Heart right ventricle (tissue), 16 donors: ENCODE data around the gene ZFR2. TPM values are rescaled to one million over a fixed set of nuclear protein-coding genes. Genes with fewer than 3 reads are reported as not detected.
"Not testable (repeated sequence)": the region's sequence is repeated elsewhere in the genome, so short reads cannot be mapped to it uniquely, and the experiment has no call there.

Experiments used
- ATAC-seq, 8 donors: fragments of 200-7000 bp; cut with Tn5 transposase; one replicate each; pipeline ENCODE4 v1.9.1; 2020; ENCODE audit warnings: mild to moderate bottlenecking in 8 of 8, moderate library complexity in 8 of 8, moderate number of reproducible peaks in 1 of 8
- DNase-seq, 2 donors: peaks; one replicate each; pipeline ENCODE4 v3.0.0-alpha.2; 2020
- H3K27ac ChIP-seq, 10 donors: fragments of 200-600 bp; sonication (generic) in 2 of 10; one replicate each; pipeline versions ENCODE4 v1.5.0 to v1.8.0; 2020 to 2022; ENCODE audit warnings: mild to moderate bottlenecking in 3 of 10
- H3K27me3 ChIP-seq, 7 donors: fragments of 200-600 bp; one replicate each; pipeline ENCODE4 v1.8.0; 2021 to 2022; ENCODE audit warnings: mild to moderate bottlenecking in 2 of 7
- H3K36me3 ChIP-seq, 9 donors: fragments of 200-600 bp; sonication (generic) in 1 of 9; one replicate each; pipeline versions ENCODE4 v1.5.0 to v1.8.0; 2020 to 2022; ENCODE audit warnings: mild to moderate bottlenecking in 2 of 9
- H3K4me1 ChIP-seq, 9 donors: fragments of 200-600 bp; sonication (generic) in 1 of 9; one replicate each; pipeline versions ENCODE4 v1.5.0 to v1.8.0; 2020 to 2022; ENCODE audit warnings: mild to moderate bottlenecking in 4 of 9
- H3K4me3 ChIP-seq, 10 donors: fragments of 200-600 bp; sonication (generic) in 2 of 10; one replicate each; pipeline versions ENCODE4 v1.5.0 to v1.8.0; 2020 to 2022; ENCODE audit warnings: mild to moderate bottlenecking in 7 of 10, moderate library complexity in 2 of 10
- H3K9me3 ChIP-seq, 11 donors: fragments of 200-600 bp in 10 of 11; sonication (generic) in 2 of 11; one replicate each; pipeline versions ENCODE4 v1.5.0 to v1.8.0; 2013 to 2022; ENCODE audit warnings: mild to moderate bottlenecking in 2 of 11, control low read depth in 1 of 11, moderate library complexity in 1 of 11
- WGBS, 2 donors: extraction: QIAGEN DNeasy Blood & Tissue Kit; methylation state at CpG; one replicate each; pipeline ENCODE4 v1.1.7; 2013; ENCODE audit warnings: inconsistent platforms in 1 of 2; 5-methylcytosine and 5-hydroxymethylcytosine counted together
- intact Hi-C, 10 donors: fragments of 100-400 bp; cut with DNase I; formaldehyde crosslinking; loops; one replicate each; pipeline versions ENCODE4 v1.11.1 to v1.14.2; 2022
- polyA plus RNA-seq, 2 donors: library from polyadenylated mRNA; stranded (reverse); fragments of 200-250 nt; gene quantifications; one replicate each; pipeline ENCODE4 v1.2.3, GENCODE V29; 2013
- total RNA-seq, 10 donors: library from RNA; stranded (reverse); fragmentation: NEBNext Ultra II Directional in 3 of 10; extraction: Animal tissue kit (Norgen Biotek cat#: 25700) in 3 of 10; gene quantifications; one replicate each; pipeline versions ENCODE4 v1.2.1 to v1.2.4, GENCODE V29; 2021 to 2023
- TF ChIP-seq, protein P1 (sequence below), 9 donors: fragments of 200-600 bp; sonication (generic) in 2 of 9; IDR thresholded peaks; one replicate each; pipeline versions ENCODE4 v1.5.0 to v1.8.0; 2021 to 2022; ENCODE audit warnings: antibody characterized with exemption in 9 of 9, mild to moderate bottlenecking in 5 of 9, moderate library complexity in 1 of 9
- donor health status: Arrhythmogenic right ventricular cardiomyopathy.
- donor health status: ischemic (EF 13 %, LVEDD 7.1; RV severe dilation, severe dysfunction).
- donor health status: healthy with polysubstance abuse.
- donor health status: DM: no; HTN: yes; CAD: no.
- donor health status: DM: no; HTN: no; CAD: no.
- donor health status: ischemic (EF 25% LVEDD 6.9; RV normal size, moderate dysfunction).
- donor health status: ischemic (EF 25% LVEDD 5.7; RV mildly dilated, moderate dysfunction).
- donor health status: healthy.
- donor health status: DM: yes; HTN: yes; CAD: no.
- donor health status: Ischemic cardiomyopathy.
- donor health status: ischemic (EF 35%, LVEDD 5.7; RV mildly dilated, moderate dysfunction).
- donor health status: nonischemic (EF 11% LVEDD 7.7; RV severe dilation, severe dysfunction).
- donor health status: DM: yes; HTN: yes; CAD: no.
- donor health status: PGD.
- donor health status: ischemic (EF 29% LVEDD 5.4; RV normal size, mild dysfunction).
- donor health status: nonischemic (EF 23%, LVEDD 6.1; RV moderate dilation, normal function).

The ZFR2 gene
- total and polyA plus RNA-seq, 12 donors, result 0.04 to 0.29 TPM; not detected in 10

GRCh38 chr19:3899531-3900294 lies 30.9 kb upstream of the ZFR2 start:
- no peaks in the 10 kb centered on the region for H3K27me3 ChIP-seq
- no peak for DNase-seq
- peaks cover 0 to 10% (median 6%) of the 10 kb centered on the region in 11 donors for H3K9me3 ChIP-seq
- TF ChIP-seq, protein P1, sequence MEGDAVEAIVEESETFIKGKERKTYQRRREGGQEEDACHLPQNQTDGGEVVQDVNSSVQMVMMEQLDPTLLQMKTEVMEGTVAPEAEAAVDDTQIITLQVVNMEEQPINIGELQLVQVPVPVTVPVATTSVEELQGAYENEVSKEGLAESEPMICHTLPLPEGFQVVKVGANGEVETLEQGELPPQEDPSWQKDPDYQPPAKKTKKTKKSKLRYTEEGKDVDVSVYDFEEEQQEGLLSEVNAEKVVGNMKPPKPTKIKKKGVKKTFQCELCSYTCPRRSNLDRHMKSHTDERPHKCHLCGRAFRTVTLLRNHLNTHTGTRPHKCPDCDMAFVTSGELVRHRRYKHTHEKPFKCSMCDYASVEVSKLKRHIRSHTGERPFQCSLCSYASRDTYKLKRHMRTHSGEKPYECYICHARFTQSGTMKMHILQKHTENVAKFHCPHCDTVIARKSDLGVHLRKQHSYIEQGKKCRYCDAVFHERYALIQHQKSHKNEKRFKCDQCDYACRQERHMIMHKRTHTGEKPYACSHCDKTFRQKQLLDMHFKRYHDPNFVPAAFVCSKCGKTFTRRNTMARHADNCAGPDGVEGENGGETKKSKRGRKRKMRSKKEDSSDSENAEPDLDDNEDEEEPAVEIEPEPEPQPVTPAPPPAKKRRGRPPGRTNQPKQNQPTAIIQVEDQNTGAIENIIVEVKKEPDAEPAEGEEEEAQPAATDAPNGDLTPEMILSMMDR (IDR thresholded peaks at IDR 0.05), result no peak
- intact Hi-C loops, result no loop called here
- 73 to 81% methylated on average over 18 of the region's 18 CpGs for WGBS, 2 donors
- H3K4me1 ChIP-seq, result no peaks in the 10 kb centered on the region
- no peak overlapping the region for H3K4me3 ChIP-seq
- ATAC-seq, result peak in 2 of 8 donors; percentile 53 to 63
- H3K27ac ChIP-seq, result no peak overlapping the region
- no peaks in the 10 kb centered on the region for H3K36me3 ChIP-seq

DNA sequence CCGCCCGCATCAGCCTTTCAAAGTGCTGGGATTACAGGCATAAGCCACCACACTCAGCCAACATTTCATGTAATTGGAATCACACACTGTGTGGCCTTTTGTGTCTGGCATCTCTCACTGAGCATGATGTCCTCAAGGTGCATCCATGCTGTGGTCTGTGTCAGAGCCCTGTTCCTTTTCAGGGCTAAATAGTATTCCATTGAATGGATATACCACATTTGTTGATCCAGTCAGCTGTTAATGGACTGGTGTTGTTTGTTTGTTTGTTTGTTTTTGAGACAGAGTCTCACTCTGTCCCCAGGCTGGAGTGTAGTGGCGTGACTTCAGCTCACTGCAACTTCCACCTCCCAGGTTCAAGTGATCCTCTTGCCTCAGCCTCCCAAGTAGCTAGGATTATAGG lies 29.6 kb upstream of the ZFR2 start:
- Histone ChIP-seq H3K4me1 (no peaks in the 10 kb centered on the region), H3K27me3 (no peaks in the 10 kb centered on the region), H3K9me3 (peaks cover 0 to 10% (median 6%) of the 10 kb centered on the region in 11 donors), H3K36me3 (no peaks in the 10 kb centered on the region), H3K4me3 (no peak overlapping the region), H3K27ac (no peak overlapping the region)
- TF ChIP-seq, protein P1 (IDR thresholded peaks at IDR 0.05), result no peak
- 81 to 94% methylated on average over 3 of the region's 3 CpGs for WGBS, 2 donors
- intact Hi-C loops, result no loop called here
- ATAC-seq, result no peak
- no peak for DNase-seq

- TF ChIP-seq, protein P1 (IDR thresholded peaks at IDR 0.05), result no peak
- H3K4me1 ChIP-seq, result no peaks in the 10 kb centered on the region
- no peak overlapping the region for H3K27ac ChIP-seq
- no peaks in the 10 kb centered on the region for H3K36me3 ChIP-seq
- no peak overlapping the region for H3K4me3 ChIP-seq
- ATAC-seq, result no peak
- no peak for DNase-seq
- WGBS, 2 donors, result 71% methylated on average over 4 of the region's 4 CpGs
- intact Hi-C loops, result no loop called here
- no peaks in the 10 kb centered on the region for H3K27me3 ChIP-seq
- H3K9me3 ChIP-seq, result peaks cover 0 to 10% (median 6%) of the 10 kb centered on the region in 11 donors
Observed at GRCh38 chr19:3897936-3898335, 29.1 kb upstream of the ZFR2 start.

GRCh38 chr19:3895788-3896187 lies 26.9 kb upstream of the ZFR2 start:
- no peaks in the 10 kb centered on the region for H3K27me3 ChIP-seq
- no peaks in the 10 kb centered on the region for H3K36me3 ChIP-seq
- intact Hi-C loops, result no loop called here
- 83 to 86% methylated on average over 5 of the region's 5 CpGs for WGBS, 2 donors
- no peak for DNase-seq
- TF ChIP-seq, protein P1 (IDR thresholded peaks at IDR 0.05), result no peak
- no peaks in the 10 kb centered on the region for H3K4me1 ChIP-seq
- no peak overlapping the region for H3K4me3 ChIP-seq
- H3K9me3 ChIP-seq, result peaks cover 0 to 10% (median 6%) of the 10 kb centered on the region in 11 donors
- no peak overlapping the region for H3K27ac ChIP-seq
- no peak for ATAC-seq

GRCh38 chr19:3894959-3895358 lies 26.1 kb upstream of the ZFR2 start:
- intact Hi-C loops, result not testable (repeated sequence)

More at GRCh38 chr19:3894959-3895358, 26.1 kb upstream of the ZFR2 start:
- not testable (repeated sequence) for ATAC-seq, H3K27ac ChIP-seq, DNase-seq, H3K27me3 ChIP-seq, H3K36me3 ChIP-seq, H3K9me3 ChIP-seq, H3K4me3 ChIP-seq, H3K4me1 ChIP-seq
- WGBS, 2 donors, result 78 to 89% methylated on average over 5 of the region's 5 CpGs
